Measurements from ENCODE around the gene L2HGDH.

The L2HGDH gene

DNA sequence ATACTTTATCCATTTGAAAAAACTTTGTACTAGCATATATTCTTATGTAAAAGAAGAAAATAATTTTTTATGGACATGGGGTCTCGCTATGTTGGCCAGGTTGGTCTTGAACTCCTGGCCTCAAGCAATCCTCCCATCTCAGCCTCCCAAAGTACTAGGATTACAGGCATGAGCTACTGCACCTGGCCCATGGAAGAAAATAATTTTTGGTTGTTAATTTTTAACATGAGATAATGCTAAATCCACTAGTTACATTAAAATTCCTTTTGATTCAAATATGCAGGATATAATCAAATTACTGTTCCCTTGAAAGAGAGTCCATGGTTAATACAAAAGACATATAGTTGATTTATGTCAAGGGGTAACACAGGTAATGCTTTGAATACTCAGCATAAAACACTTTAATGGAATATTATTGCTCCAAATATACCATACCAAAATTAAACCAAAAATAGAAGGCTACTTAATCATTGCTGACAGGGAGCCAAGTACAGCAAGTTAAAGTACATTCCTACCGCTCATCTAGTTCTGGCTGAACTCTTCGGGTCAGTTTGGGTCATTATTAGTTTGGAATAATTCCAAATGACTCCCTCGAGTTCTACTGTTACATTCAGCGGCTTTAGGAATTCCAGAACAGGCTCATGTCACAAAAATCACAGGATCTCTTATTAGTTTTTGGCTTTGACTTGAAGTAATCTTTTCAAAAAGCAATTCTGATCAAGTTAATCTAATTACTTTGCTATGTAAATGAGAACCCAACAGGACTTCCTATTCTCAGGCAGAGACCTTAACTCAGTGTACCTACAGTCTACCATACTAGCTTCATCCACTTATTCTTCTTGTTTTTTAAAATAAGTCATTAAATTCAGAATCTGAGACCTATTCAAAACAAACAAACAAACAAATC, 86.7 kb downstream of the L2HGDH start:
- DNase-seq: no peak

DNA sequence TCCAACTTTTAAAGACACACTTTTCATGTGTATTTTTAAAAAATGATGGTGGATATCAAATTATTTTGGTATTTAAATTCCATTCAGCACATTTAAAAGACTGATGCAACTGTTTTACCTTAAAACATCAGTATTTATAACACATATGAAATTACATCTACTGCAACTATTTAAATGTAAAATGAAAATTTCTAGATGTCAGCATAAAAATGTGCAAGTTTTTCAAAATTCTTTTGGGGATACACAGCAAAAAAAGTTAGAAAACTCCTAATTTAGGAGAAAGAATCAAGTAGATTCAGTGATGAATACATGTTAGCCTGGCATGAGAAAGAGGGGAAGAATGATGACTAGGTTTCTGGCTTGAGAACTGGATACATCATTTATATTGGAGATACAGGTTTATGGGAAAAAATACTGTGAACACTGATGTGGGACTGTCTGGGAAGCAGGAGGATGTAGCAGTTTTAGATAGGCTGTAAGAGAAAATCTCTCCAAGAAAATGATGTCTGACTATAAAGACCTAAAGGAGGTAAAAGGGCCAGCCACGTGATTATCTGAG, 89.9 kb downstream of the L2HGDH start:
- no peak for DNase-seq

DNA sequence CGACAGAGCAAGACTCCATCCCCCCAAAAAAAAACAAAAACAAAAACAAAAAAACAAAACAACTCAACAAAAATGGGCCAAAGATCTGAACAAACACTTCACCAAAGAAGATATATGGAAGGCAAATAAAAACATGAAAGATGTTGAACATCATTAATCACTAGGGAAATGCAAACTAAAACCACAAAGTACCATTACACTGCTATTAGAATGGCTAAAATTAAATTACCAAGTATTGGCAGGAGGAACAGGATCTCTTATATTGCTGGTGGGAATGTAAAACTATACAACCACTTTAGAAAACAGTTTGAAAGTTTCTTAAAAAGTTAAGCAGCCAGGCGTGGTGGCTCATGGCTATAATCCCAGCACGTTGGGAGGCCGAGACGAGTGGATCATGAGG, 93.5 kb downstream of the L2HGDH start:
- DNase-seq: no peak

DNA sequence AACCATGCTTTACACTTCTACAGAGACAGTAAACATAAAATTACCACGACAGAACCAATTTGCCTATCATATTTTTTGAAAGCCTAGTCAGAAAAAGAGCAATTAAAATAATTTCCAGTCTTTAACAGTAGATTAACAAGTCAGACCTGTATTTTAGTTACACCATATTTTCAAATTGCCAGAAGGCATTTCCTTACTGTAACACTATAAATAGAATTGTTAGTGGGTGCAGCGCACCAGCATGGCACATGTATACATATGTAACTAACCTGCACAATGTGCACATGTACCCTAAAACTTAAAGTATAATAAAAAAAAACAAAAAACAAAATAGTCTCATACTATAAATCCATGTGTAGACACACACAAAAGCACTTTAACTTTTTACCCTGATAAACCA, 96.6 kb downstream of the L2HGDH start:
- DNase-seq: no peak

DNA sequence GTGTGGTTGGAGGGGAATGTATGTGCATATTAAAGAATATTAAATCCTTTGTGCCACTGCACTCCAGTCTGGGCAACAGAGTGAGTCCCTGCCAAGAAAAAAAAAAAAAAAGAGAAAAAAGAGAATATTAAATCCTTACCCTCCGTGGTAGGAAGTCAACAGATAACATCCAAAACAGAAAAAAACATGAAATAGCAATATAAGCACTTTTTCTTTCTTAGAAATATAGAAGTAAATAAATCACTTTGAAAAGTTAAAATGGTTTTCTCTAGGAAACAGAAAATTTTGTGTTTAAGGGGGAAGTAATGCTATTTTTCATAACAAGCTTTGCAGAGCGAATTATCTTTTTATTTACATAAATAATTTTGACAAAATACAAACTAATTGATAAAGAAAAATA, 98.2 kb downstream of the L2HGDH start:
- DNase-seq: no peak

DNA sequence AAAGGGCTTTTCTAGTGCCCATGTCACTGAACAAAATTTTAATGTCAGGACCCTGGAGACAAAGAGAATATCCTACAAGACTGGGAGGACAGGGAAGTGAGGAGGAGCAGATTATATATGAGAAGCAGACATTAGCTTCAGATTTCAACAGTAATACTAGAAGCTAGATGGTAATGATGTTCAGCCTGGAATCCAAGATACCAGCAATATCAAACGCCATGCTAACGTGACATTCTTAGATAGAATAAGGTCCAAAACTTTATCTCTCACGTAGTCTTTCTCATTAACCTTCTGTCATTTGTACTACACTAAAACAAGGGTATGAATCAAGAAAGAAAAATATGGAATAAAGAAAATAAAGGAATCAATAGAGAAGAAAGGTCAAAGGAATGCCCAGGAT, 99.3 kb downstream of the L2HGDH start:
- DNase-seq: no peak

DNA sequence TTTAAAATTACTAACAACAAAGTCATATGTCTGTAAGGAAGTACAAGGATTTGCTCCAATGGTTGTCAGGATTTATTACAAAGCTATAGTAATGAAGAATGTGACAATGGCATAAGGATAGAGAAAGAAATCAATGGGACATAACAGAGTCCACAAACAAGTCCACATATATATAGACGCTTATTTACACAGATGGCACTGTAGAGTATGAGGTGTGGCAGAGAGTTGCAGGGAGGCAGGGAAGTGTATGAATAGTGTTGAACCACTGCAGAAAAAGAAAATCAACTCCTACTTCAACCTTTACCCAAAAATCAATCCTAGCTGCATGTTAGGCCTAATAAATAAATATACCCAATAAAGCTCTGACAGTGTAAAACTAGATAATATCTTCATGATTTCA, 102.0 kb downstream of the L2HGDH start:
- no peak for DNase-seq

DNA sequence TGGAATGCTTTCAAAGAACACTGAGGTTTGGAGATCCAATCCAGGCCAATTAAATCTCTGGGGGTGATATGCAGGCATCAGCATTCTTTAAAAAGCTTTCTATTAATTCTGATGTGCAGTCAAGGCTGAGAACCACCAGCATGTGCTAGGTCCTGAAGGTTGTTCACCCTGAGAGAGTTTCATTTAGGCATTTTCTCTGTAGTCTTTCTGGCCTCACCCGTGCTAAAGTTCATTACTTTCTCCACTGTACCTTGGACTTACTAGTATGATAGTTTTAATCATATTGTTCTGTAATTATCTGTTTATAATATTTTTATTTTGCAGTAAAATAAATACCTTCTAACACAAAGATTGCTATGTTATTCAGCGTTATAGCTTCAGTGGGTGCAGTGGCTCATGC, 113.5 kb downstream of the L2HGDH start:
- no peak for DNase-seq

DNA sequence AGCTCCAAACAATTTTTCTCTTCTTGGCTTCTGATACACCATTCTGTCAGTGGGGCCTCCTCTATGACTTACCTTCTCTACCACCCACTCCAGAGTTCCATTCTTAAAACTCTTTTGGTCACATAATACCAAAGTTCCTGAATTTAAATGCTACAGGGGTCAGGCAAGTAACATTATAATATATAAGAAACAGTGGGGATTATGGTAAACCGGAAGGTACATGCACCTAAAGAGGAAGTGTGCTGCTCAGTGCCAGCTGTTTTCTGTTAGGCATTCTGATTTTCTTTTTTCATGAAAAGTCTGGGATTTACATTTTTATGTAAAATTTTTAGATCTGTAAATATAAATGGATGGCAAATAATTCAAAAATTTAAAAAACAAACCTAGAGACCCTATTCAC, 120.5 kb downstream of the L2HGDH start:
- DNase-seq: no peak
